GM21529 (cell line): ENCODE measurements around the gene CAVIN2.
A peak's percentile ranks its signal among the peaks of the same experiment; 100 is the strongest.

ENCODE experiments used
- ATAC-seq: cut with Tn5 transposase; IDR thresholded peaks from one replicate; pipeline ENCODE4 v1.9.1; 2021; ENCODE audit not compliant: unreplicated experiment

CAVIN2 gene

GRCh38 chr2:191846515-191847476 lies at the start of gene CAVIN2:
Gene CAVIN2 (minus strand): TSS chr2:191847088. CDS start chr2:191846925, 163 bp downstream.
- no peak for ATAC-seq

GRCh38 chr2:191895743-191896142 lies 48.9 kb upstream of the CAVIN2 start:
- no peak for ATAC-seq

- no peak for ATAC-seq
These were observed 48.3 kb upstream of the CAVIN2 start for GRCh38 chr2:191895195-191895594.

- ATAC-seq = peak; percentile 50
These were observed 47.8 kb upstream of the CAVIN2 start for GRCh38 chr2:191894681-191895147.

- ATAC-seq = no peak
These were observed 45.5 kb upstream of the CAVIN2 start for GRCh38 chr2:191892391-191892790.

GRCh38 chr2:191891656-191892055 lies 44.8 kb upstream of the CAVIN2 start:
- ATAC-seq = no peak

GRCh38 chr2:191889931-191890330 lies 43.0 kb upstream of the CAVIN2 start:
- no peak for ATAC-seq

GRCh38 chr2:191888400-191889166 lies 41.7 kb upstream of the CAVIN2 start:
- ATAC-seq = no peak

GRCh38 chr2:191885650-191886049 lies 38.8 kb upstream of the CAVIN2 start:
- no peak for ATAC-seq

GRCh38 chr2:191885098-191885497 lies 38.2 kb upstream of the CAVIN2 start:
- no peak for ATAC-seq

- no peak for ATAC-seq
These were observed 35.3 kb upstream of the CAVIN2 start for GRCh38 chr2:191881982-191882816.

- no peak for ATAC-seq
These were observed 31.8 kb upstream of the CAVIN2 start for GRCh38 chr2:191878548-191879279.

- no peak for ATAC-seq
These were observed 31.0 kb upstream of the CAVIN2 start for GRCh38 chr2:191877875-191878274.

- no peak for ATAC-seq
These were observed 29.0 kb upstream of the CAVIN2 start for GRCh38 chr2:191875859-191876258.

- no peak for ATAC-seq
These were observed 23.9 kb upstream of the CAVIN2 start for GRCh38 chr2:191870744-191871143.

GRCh38 chr2:191869781-191870180 lies 22.9 kb upstream of the CAVIN2 start:
- ATAC-seq = no peak

- peak; percentile 57 for ATAC-seq
These were observed 22.3 kb upstream of the CAVIN2 start for GRCh38 chr2:191869178-191869577.

- no peak for ATAC-seq
These were observed 20.6 kb upstream of the CAVIN2 start for GRCh38 chr2:191867507-191867847.

GRCh38 chr2:191866675-191867506 lies 20.0 kb upstream of the CAVIN2 start:
- ATAC-seq = no peak
